Adrenal gland (tissue), 5 donors: Measurements from ENCODE around the gene IL1RN.

Experiments
- POLR2A ChIP-seq, 2 donors: fragments of 450-650 bp; IDR thresholded peaks; one replicate each; pipeline ENCODE4 v1.6.1; 2017; ENCODE audit warnings: antibody characterized with exemption in 2 of 2, mild to moderate bottlenecking in 2 of 2, moderate library complexity in 1 of 2
- TF ChIP-seq, protein P1 (sequence below), 6 experiments: fragments of 450-650 bp in 4 of 6; fragments of 200-600 bp in 2 of 6; sonication (generic) in 1 of 6; IDR thresholded peaks; 1 replicate in 5 of 6; 2 replicates in 1 of 6; pipeline versions ENCODE4 v1.5.1 to v1.8.0; 2016 to 2021; ENCODE audit warnings: antibody characterized with exemption in 6 of 6, mild to moderate bottlenecking in 2 of 6, moderate library complexity in 1 of 6
- donor health status: DM: no; HTN: no; CAD: no.

DNA sequence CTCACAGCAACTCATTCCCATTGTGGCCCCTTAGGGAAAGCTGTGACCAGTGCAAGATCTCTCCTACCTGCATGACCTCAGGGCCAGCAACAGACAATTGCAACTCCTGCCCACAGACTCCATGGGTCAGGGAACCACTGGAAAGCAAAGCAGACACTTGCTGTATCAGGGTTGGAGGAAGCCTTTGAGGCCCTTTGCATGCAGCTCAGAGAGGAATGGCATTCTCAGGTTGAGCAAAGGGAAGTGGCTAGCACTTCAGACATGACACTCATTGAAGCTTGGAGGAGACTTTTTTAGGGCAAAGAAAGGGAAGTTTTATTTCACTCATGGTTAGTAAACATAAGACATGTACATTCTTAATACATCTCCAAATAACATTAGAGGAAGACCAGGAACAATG, 37.5 kb upstream of the IL1RN start:
- TF ChIP-seq, protein P1, sequence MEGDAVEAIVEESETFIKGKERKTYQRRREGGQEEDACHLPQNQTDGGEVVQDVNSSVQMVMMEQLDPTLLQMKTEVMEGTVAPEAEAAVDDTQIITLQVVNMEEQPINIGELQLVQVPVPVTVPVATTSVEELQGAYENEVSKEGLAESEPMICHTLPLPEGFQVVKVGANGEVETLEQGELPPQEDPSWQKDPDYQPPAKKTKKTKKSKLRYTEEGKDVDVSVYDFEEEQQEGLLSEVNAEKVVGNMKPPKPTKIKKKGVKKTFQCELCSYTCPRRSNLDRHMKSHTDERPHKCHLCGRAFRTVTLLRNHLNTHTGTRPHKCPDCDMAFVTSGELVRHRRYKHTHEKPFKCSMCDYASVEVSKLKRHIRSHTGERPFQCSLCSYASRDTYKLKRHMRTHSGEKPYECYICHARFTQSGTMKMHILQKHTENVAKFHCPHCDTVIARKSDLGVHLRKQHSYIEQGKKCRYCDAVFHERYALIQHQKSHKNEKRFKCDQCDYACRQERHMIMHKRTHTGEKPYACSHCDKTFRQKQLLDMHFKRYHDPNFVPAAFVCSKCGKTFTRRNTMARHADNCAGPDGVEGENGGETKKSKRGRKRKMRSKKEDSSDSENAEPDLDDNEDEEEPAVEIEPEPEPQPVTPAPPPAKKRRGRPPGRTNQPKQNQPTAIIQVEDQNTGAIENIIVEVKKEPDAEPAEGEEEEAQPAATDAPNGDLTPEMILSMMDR (IDR thresholded peaks at IDR 0.05) = no peak
- no peak for TF ChIP-seq POLR2A (IDR thresholded peaks at IDR 0.05)
